GM18873 (cell line): Measurements from ENCODE around the gene TBL1X.

Source experiments
- ATAC-seq: cut with Tn5 transposase; IDR thresholded peaks from one replicate; pipeline ENCODE4 v1.9.1; 2021; ENCODE audit warnings: mild to moderate bottlenecking, moderate library complexity, moderate number of reproducible peaks; ENCODE audit not compliant: unreplicated experiment, low FRiP score

TBL1X gene

DNA sequence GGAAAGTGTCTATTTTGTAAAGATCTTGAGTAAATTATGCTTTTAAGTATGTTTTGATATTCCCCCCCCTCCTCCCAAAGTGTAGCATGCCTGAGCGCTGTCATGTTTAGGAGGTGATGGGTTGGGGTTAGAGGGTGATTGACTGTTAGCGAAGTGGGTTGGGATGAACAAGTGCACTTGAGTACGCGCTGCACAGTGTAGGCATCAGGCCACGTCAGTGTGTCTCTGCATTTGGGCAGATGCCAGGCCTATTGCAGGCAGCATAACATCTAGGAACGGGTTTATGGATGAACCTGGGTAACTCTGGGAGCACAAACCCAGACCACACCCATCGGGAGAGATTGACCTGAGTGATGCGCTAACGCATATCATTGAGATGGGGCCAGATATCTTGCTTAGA, 111.2 kb downstream of the TBL1X start:
- no peak for ATAC-seq

DNA sequence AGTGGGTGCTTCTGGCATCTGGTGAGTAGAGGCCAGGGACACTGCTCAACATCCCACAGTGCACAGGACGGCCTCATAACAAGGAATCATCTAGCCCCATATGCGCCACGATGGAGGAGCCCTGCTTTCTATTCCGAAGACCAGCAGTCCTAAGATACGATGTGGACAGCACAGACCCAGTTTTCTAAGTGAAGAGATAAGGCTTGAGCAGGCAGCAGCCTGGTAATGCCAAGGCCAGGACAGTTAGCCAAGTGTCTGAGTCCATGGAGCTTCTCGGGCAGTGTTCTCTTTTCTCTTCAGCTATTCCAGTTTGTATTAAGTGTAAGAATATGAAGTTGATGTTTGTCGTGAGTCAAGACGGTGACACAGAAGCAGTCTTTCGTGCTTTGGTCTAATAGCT, 112.7 kb downstream of the TBL1X start:
- no peak for ATAC-seq

DNA sequence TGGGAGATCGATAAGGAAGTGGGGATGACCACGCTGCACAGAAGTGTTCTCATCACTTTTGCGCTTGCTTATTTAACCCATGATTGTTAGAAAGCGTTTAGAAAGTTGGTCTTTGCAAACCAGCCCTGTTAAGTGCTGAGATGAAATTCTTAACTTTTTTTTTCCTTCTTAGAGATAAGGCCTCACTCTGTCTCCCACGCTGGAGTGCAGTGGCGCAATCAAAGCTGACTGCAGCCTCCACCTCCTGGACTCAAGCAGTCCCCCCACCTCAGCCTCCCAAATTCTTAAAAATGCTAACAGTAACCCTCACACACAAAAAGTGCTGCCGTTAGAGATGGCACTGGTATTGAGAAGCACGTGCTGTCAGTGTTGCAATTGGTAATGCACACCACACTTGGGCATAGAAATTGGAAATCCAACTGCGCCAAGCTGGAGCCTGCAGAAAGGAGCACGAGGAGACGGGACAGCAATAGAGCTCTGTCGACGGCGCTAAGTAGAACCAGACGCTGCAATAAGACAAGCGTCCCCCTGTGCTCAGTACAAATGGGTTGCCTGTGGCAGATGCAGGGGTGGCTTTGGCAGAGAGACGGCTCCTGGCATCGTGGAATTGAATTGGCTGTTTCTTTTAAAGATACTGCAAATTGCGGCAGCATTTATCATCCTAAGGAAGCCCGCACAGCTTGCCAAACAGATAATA, 113.4 kb downstream of the TBL1X start:
- no peak for ATAC-seq

GRCh38 chrX:9581771-9582385, 117.0 kb downstream of the TBL1X start:
- no peak for ATAC-seq

DNA sequence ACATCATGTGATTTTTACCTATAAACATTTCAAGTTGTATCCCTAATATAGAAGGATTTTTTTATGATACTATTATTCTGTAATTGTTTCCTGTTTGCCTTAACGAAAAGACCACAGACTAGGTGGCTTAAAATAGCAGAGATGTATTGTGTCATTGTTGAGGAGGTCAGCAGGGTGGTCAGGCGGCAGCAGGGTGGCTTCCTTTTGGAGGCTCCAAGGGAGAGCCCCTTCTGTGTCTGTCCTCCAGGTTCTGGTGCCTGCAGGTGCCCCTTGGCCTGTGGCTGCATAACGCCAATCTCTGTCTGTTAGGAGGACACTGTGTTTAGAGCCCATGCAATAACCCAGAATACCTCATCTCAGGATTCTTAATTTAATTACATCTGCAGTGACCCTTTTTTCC, 118.1 kb downstream of the TBL1X start:
- ATAC-seq: no peak

- ATAC-seq: no peak
Measured at GRCh38 chrX:9586992-9587392, 122.1 kb downstream of the TBL1X start.

DNA sequence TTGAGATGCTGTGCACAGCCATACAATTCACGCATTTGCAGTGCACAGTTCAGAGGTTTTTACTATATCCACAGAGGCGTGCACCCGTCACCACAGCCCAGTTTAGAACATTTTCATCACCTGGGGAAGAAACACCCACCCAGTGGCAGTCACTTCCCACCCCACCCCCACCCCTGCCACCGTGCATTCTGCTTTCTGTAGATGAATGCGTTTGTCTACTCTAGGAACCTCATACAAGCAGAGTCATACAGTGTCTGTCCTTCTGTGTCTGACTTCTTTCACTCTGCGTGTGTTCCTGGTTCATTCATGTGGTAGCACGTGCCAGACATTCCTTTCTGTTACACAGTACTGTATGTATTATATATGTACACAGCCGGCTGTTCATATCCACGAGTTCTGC, 122.8 kb downstream of the TBL1X start:
- no peak for ATAC-seq

DNA sequence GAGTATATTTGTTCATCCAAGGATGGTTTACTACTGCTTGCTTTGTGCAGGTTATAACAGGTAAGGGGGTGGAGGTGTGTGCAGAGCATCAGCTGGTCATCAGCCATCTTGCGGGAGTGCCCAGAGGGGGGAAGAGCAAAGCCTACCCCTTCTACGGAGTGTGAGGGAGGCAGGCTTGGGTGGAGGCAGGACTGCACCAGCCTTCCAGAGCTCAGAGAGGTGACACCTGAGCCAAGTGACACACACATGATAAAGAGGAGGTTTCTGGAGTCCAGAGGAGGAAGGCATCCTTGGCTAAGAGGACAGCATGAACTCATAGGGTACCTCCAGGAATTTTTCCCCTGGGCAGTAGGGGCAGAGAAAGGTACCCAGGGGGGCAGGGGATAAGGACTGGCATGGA, 126.6 kb downstream of the TBL1X start:
- no peak for ATAC-seq

DNA sequence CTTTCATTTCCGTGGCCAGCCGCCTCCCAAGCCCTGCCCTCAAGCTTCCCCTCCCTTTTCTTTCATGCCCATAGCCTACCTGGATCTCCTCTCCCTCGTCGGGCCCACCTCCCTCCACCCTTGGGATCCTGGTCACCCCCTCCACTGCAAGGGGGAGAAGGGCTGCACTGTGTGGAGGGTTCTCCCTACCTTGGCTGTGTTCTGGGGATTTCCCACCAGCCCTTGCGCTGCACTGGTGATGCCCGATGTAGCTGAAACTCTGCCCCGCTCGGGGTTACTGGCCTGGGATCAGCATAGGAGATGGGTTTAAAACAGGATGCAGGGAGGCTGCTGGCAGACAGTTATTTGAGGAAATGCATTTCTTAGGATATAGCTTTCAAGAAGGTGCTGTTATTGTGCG, 128.9 kb downstream of the TBL1X start:
- no peak for ATAC-seq

DNA sequence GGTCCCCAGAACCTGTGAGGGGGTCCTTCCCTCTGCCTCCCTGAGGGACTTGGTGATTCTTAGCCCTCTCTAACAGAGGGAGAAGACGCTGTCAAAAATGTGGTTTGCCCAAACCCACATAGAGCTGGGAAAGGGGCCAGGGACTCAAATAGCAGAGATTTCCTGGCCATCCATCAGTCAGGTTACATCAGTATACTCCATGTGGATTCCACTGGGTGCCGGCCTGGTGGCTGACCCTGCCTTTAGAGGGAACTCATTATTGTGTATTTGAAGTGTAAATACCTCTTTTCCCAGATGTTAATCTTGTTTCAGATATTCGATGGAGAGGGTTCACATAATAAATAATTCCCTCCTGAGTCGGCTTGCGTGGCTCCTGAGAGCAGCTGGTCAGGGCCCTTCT, 130.3 kb downstream of the TBL1X start:
- no peak for ATAC-seq

DNA sequence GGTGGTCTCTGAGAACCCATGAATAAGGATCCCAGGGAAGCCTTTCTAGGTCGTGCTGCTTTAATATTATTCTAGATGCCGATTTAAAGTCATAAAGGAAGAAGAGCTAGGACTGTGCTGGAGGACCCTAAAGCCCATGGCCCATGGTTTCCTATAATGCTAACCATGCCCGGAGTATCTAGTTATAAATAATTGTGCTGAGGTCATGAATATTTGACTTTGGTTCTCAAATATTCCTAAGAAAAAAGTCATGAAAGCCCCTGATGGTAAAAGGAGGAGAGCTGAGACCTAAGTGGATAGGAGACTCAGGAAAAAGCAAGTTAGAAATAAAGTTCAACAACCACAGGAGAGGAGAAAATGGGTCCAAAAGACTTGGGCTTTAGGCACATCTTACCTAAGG, 132.0 kb downstream of the TBL1X start:
- ATAC-seq: no peak

DNA sequence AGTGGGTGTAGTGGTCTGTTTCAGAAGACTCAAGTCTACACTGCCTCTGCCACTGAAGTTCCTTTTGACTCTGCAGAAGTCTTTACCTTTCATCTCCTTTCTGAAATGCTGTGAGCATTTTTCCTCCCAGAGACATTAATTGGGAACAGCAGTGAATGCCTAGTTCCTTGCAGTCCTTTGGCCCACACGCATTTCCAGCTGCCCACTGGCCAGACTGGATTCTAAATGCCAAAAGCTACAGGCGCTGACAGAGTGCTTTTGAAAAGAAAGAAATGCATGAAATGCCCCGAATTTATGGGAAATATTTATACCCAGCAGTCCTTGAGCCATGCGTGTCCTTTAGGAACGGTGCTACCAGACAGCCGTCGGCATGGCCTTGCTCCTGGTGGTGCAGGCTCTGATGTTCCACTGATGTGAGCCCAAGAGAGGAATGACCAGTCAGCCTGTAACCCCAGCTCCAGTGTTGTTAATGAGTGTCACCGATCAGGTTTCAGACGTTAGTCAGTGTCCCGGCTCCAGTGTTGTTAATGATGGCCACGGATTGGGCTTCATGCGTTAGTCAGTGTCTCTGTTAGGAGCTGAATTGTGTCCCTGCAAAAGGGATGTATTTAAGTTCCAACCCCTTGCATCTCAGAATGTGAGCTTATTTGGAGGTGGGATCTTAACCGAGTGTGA, 132.6 kb downstream of the TBL1X start:
- ATAC-seq: no peak

DNA sequence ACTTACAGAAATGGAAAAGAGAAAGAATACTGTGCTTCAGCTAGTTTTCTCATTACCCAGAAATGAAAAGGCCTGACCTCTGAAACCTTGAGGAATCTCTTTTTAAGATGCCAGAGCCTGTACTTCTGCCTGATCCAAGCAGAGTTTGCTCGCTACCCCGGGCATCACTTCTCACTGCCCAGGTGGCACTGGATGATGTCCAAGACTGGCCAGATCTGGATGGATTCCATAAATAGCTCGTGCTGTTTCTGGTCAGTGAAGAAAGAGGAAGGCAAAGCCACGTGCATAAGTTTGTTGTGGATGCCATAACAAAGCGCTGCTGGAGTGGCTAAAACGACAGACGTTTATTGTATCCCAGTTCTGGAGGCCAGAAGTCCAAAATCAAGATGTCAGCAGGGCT, 133.5 kb downstream of the TBL1X start:
- no peak for ATAC-seq

- ATAC-seq: no peak
Measured at GRCh38 chrX:9604111-9604907, 139.5 kb downstream of the TBL1X start.

DNA sequence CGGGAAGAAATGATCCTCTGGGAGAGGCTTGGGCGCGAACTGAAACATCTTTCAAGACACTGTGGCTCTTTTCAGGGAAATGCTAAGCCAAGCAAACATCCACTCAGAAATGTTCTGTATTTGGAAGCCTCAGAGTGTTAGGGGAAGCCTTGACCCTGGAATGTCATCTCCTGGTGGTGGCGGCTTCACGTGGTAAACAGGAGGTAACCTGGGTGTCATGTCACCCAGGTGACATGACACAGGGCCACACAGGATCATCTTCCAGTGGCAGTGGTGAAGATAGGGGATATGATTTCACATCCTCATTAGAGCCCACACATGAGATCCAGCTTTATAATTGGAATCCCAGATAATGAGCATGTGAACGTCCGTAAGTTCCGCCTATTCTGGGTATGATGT, 140.0 kb downstream of the TBL1X start:
- ATAC-seq: no peak

GRCh38 chrX:9605484-9605883, 140.6 kb downstream of the TBL1X start:
- no peak for ATAC-seq

GRCh38 chrX:9606971-9607370, 142.1 kb downstream of the TBL1X start:
- ATAC-seq: no peak

GRCh38 chrX:9609499-9609898, 144.6 kb downstream of the TBL1X start:
- ATAC-seq: no peak

- no peak for ATAC-seq
Measured at GRCh38 chrX:9609987-9610386, 145.1 kb downstream of the TBL1X start.

- ATAC-seq: no peak
Measured at GRCh38 chrX:9610771-9611392, 146.0 kb downstream of the TBL1X start.
